ENCODE results near the gene IPO8. TPM values are rescaled to one million over a fixed set of nuclear protein-coding genes. Genes with fewer than 3 reads are reported as not detected.

The IPO8 gene
- polyA plus RNA-seq, 3 donors from 2014 or later: 7.2 to 18.4 (median 11.1) TPM

DNA sequence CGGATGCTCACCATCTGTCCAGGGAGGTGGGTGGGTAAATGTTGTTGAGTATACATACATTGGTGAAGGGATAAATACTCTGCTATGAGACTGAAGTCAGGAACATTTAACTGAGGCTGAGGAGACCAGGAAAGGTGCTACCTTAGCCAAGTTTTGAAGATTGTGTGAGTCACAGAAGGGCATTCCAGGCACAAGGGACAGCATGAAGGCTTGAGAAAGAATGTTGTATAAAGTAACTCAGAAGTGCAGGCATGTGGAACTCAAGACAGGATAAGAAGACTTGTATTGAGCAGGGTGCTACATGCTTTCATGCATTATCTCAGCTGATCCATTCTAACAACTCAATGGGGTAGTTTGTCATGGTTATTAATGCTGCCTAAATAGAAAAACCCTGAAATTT is 112.7 kb downstream of the IPO8 start:
- no peak overlapping the region for H3K27ac Mint-ChIP-seq
- peaks cover 0 to 2% (median 0%) of the 10 kb centered on the region in 6 donors for H3K9me3 Mint-ChIP-seq
- H3K36me3 Mint-ChIP-seq: peaks cover 0 to 4% (median 0%) of the 10 kb centered on the region in 3 donors
- no peak for DNase-seq
- H3K27me3 Mint-ChIP-seq (ENCODE audit: low read depth in 3 of 3): peaks cover 0 to 2% (median 0%) of the 10 kb centered on the region in 3 donors
- H3K4me1 Mint-ChIP-seq: no peaks in the 10 kb centered on the region
- no peak overlapping the region for H3K4me3 Mint-ChIP-seq

DNA sequence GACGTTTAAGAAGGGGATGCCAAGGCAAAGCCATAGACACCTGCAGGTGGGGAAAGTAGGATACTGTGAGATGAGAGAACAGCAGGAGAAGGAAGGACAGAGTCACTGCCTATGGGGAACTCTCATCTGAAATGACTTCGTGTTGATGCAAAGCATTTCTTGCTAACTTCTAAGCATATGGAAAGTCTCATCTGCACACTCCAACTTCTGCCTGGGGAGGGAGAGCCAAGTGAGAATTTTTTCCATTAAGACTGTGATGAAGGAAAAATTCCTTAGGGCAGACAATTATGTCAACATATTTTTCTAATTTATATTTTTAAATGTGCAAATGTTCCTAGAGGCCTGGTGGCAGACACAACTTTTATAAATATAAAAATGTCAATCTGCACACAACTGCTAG is 115.3 kb downstream of the IPO8 start:
- Mint-ChIP-seq H3K4me1 (no peaks in the 10 kb centered on the region), H3K27ac (no peak overlapping the region), H3K36me3 (peaks cover 0 to 4% (median 0%) of the 10 kb centered on the region in 3 donors), H3K27me3 (ENCODE audit: low read depth in 3 of 3) (peaks cover 0 to 2% (median 2%) of the 10 kb centered on the region in 3 donors), H3K4me3 (no peak overlapping the region), H3K9me3 (peaks cover 0 to 2% (median 0%) of the 10 kb centered on the region in 6 donors)
- DNase-seq: no peak

Other genes with a start within 250 kb of the IPO8 start
- gene CAPRIN2, start 59.1 kb upstream of the IPO8 start, polyA plus RNA-seq: 1 to 10 TPM; 3.0 to 8.8 (median 7.2) TPM
- gene TSPAN11, start 230.9 kb upstream of the IPO8 start, polyA plus RNA-seq: not detected